Tibial artery (tissue), 4 donors: ENCODE results near the gene CSNK1D.

Experiments
- DNase-seq, 2 donors: peaks; one replicate each; pipeline ENCODE4 v3.0.0-alpha.2; 2019
- H3K27ac ChIP-seq, 2 donors: fragments of 200-600 bp; sonication (generic) in 1 of 2; 1 replicate in 1 of 2; 2 replicates in 1 of 2; pipeline ENCODE4 v1.5.1; 2018 to 2019; ENCODE audit warnings: mild to moderate bottlenecking in 1 of 2
- H3K27me3 ChIP-seq, 2 donors: fragments of 200-600 bp; sonication (generic) in 1 of 2; one replicate each; pipeline versions ENCODE4 v1.5.1 to v1.6.0; 2016 to 2019
- H3K36me3 ChIP-seq, 3 donors: fragments of 200-600 bp; sonication (generic) in 2 of 3; one replicate each; pipeline ENCODE4 v1.5.1; 2016 to 2019; ENCODE audit warnings: mild to moderate bottlenecking in 2 of 3
- H3K4me1 ChIP-seq, 4 donors: fragments of 200-600 bp; sonication (generic) in 2 of 4; 1 replicate in 3 of 4; 2 replicates in 1 of 4; pipeline ENCODE4 v1.5.1; 2016 to 2019
- H3K4me3 ChIP-seq, 2 donors: fragments of 200-600 bp; sonication (generic) in 1 of 2; 1 replicate in 1 of 2; 2 replicates in 1 of 2; pipeline ENCODE4 v1.5.1; 2018 to 2019; ENCODE audit warnings: mild to moderate bottlenecking in 2 of 2
- H3K9me3 ChIP-seq, 3 donors: fragments of 200-600 bp; sonication (generic) in 1 of 3; one replicate each; pipeline ENCODE4 v1.5.1; 2016 to 2019
- CTCF ChIP-seq, 2 experiments: fragments of 200-600 bp in 1 of 2; fragments of 450-650 bp in 1 of 2; IDR thresholded peaks; one replicate each; pipeline ENCODE4 v1.5.1; 2017 to 2019; ENCODE audit warnings: antibody characterized with exemption in 2 of 2, mild to moderate bottlenecking in 1 of 2, moderate library complexity in 1 of 2
- intact Hi-C: fragments of 100-400 bp; cut with DNase I; formaldehyde crosslinking; loops from one replicate; pipeline ENCODE4 v1.15.0; 2023; ENCODE audit warnings: low total_unique reads

CSNK1D gene

DNA sequence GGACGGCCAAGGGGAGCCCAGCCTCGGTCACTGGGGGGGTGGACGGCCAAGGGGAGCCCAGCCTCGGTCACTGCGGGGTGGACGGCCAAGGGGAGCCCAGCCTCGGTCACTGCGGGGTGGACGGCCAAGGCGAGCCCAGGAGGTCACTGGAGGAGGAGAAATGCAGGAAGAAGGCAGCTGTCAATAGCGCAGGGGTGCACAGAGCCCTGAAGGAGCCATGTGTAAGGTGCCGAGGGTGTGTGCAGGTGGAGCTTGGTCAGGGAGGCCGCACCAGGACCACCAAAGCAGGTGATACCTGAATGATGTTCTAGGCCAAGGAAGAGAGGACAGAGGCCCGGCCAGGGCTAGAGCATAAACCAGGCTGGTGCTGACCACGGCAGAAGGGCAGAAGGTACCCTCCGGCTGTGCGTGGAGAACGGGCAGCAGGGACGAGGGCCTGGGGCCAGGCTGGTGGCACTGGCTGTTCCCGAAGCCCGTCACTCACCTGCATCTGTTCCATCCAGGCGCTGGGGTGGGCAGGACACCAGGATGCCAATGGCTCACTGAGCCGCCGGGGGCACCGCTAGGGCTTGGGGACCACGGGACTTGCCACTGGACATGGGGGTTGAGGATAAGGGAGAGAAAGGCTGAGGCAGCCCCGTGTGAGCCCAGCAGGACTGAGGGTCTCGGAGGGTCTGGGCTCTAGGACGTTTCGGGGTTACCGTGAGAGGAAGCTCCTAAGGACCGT lies 55.0 kb downstream of the CSNK1D start:
- Histone ChIP-seq H3K27ac (peak overlapping the region in 1 of 2 donors; percentile 80), H3K27me3 (no peaks in the 10 kb centered on the region), H3K36me3 (no peaks in the 10 kb centered on the region), H3K9me3 (no peaks in the 10 kb centered on the region), H3K4me1 (peaks cover 9 to 40% (median 28%) of the 10 kb centered on the region in 4 donors), H3K4me3 (no peak overlapping the region)
- no peak for DNase-seq
- intact Hi-C loops, result no loop called here
- TF ChIP-seq CTCF (IDR thresholded peaks at IDR 0.05), result no peak

DNA sequence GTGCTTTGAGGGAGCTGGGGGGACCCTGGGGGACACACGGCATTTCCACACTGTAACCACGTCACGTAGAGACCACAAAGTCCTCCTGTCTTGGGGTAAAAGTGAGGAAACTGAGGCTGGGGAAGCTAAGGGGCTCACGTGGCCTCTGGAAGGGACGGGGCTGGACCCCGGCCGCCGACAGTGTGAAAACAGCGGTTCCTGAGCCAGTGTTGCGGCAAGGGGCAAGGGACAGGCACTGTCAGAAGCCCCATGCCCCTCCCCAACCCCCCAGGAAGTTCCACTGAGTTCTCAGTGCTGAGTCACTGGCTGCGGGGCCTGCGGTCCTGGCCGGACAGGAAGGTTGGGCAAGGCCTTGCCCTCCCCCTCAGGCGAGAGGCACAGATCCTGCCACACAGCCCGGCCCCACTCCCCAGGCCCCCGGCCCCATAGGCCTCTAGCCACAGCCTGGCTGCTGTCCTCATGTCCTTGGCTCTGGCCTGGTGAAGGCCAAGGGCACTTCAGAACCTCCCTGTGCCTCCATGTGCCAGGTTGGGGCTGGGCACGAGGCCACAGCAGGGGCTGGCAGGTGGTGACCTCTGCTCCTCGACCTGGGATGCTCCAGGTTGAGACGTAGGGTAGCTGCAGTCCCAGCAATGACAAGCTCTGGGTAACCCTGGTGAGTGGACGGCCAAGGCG lies 55.8 kb downstream of the CSNK1D start:
- no peaks in the 10 kb centered on the region for H3K27me3 ChIP-seq
- H3K9me3 ChIP-seq, result no peaks in the 10 kb centered on the region
- intact Hi-C loops, result no loop called here
- H3K27ac ChIP-seq, result peak overlapping the region; percentile 73 to 80
- no peaks in the 10 kb centered on the region for H3K36me3 ChIP-seq
- DNase-seq, result peak in 1 of 2 donors; percentile 91
- H3K4me1 ChIP-seq, result peaks cover 9 to 45% (median 34%) of the 10 kb centered on the region in 4 donors
- TF ChIP-seq CTCF (IDR thresholded peaks at IDR 0.05), result no peak
- H3K4me3 ChIP-seq, result no peak overlapping the region

DNA sequence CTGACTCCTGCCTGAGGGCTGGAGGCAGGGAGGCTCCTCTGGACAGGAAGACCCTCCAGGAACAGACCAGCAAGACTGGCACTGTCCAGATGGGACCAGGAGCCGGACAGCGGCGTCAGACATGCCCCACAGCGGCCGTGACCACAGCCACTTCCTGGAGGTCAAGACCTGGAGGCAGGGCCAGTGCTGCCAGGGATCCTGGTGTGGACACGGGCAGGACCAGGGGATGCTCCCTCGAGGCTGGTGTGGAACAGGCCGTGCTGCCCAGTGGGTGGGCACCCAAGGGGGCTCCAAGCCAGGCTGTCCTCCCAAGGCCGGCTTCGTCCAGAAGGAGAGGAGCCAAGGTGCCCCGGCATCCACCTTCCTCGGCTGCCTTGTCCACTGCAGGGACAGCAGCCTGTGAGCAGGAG lies 56.4 kb downstream of the CSNK1D start:
- Histone ChIP-seq H3K36me3 (no peaks in the 10 kb centered on the region), H3K4me1 (peaks cover 9 to 46% (median 34%) of the 10 kb centered on the region in 4 donors), H3K4me3 (no peak overlapping the region), H3K27ac (peak overlapping the region; percentile 73 to 80), H3K9me3 (no peaks in the 10 kb centered on the region), H3K27me3 (no peaks in the 10 kb centered on the region)
- no peak for TF ChIP-seq CTCF (IDR thresholded peaks at IDR 0.05)
- intact Hi-C loops, result no loop called here
- peak in 1 of 2 donors; percentile 77 for DNase-seq

DNA sequence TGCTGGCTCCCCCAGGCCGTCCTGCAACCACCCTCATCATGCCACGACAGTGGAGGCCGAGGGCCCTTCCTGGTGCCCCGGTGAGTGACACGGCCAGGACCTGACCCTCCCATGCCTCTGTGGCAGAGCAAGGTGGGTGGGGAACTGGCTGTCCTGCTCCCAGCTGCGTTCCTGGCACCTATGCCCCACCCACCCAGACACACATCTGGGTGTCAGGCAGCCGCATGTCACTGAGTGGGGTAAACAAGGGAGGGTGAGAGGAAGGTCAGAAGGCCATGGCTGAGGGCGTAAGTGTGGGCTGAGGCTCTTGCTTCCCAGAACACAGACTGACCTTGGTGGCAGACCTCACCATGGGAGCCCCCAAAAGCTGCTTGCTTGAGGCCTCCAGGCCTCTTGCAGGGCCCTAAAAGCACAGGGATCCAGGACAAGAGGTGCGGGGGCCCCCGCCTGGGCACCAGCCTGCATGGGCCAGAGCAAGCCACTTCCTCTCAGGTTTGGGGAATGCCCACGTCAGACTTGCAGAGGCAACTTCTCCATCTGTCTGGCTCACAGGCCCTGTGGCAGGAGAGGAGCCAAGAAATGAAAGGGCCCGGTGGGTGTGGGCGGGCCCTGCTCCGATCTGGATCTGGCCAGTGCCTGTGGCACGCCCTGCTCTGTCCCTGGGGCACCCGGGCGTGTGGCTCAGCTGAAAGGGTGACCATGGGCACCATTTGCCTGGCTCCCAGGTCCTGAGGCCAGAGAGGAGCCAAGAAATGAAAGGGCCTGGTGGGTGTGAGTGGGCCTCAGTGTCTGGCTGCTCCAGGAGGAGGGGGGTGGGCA lies 57.0 kb downstream of the CSNK1D start:
- Histone ChIP-seq H3K36me3 (no peaks in the 10 kb centered on the region), H3K4me1 (peaks cover 9 to 52% (median 40%) of the 10 kb centered on the region in 4 donors), H3K4me3 (no peak overlapping the region), H3K27me3 (no peaks in the 10 kb centered on the region), H3K9me3 (no peaks in the 10 kb centered on the region), H3K27ac (peak overlapping the region; percentile 73 to 80)
- intact Hi-C loops, result no loop called here
- no peak for TF ChIP-seq CTCF (IDR thresholded peaks at IDR 0.05)
- peak; percentile 73 to 95 for DNase-seq

GRCh38 chr17:82215972-82216300 lies 57.6 kb downstream of the CSNK1D start:
- peaks cover 9 to 53% (median 40%) of the 10 kb centered on the region in 4 donors for H3K4me1 ChIP-seq
- intact Hi-C loops, result no loop called here
- DNase-seq, result no peak
- no peaks in the 10 kb centered on the region for H3K27me3 ChIP-seq
- no peaks in the 10 kb centered on the region for H3K36me3 ChIP-seq
- TF ChIP-seq CTCF (IDR thresholded peaks at IDR 0.05), result no peak
- no peaks in the 10 kb centered on the region for H3K9me3 ChIP-seq
- no peak overlapping the region for H3K4me3 ChIP-seq
- H3K27ac ChIP-seq, result peak overlapping the region; percentile 73 to 80
